ENCODE measurements around the gene ZNF524.

The ZNF524 gene

DNA sequence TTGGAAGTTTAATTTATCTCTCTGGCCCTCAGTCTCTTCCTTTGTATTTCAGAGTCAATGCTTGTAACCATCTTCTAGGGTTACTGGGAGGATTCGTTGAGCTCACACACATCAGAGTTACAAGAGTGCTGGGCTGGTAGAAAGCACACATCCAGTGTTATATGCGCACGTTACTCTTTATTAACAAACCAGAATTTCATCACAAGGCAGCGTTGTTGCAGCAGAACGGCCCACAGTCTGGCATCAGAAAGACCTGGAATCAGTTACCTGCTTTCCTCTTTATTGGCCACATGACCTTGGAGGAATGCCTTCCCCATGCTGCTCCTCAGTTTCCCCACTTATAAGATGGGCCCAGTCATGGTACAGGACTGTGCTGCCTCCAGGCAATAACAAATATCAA, 9.2 kb downstream of the ZNF524 start:
- no peak overlapping the region for H3K4me3 ChIP-seq
- peaks cover 24 to 69% (median 36%) of the 10 kb centered on the region in 10 experiments for H3K4me1 ChIP-seq
- H3K27me3 ChIP-seq: no peaks in the 10 kb centered on the region
- no peak overlapping the region; a peak in 1 of 22 replicates for H3K4me2 ChIP-seq
- peaks cover 29 to 74% (median 46%) of the 10 kb centered on the region in 11 experiments for H3K36me3 ChIP-seq
- peaks cover 13 to 73% (median 67%) of the 10 kb centered on the region in 11 experiments; a peak in 20 of 22 replicates for H4K20me1 ChIP-seq
- TF ChIP-seq Cebpa-rat (IDR thresholded peaks at IDR 0.05): no peak
- no peak overlapping the region for H3K27ac ChIP-seq
- peaks cover 0 to 6% (median 0%) of the 10 kb centered on the region in 11 experiments; a peak in 1 of 22 replicates for H3K9me3 ChIP-seq (replicated peaks in 1 of 11)
- no peak overlapping the region for H3K9ac ChIP-seq

DNA sequence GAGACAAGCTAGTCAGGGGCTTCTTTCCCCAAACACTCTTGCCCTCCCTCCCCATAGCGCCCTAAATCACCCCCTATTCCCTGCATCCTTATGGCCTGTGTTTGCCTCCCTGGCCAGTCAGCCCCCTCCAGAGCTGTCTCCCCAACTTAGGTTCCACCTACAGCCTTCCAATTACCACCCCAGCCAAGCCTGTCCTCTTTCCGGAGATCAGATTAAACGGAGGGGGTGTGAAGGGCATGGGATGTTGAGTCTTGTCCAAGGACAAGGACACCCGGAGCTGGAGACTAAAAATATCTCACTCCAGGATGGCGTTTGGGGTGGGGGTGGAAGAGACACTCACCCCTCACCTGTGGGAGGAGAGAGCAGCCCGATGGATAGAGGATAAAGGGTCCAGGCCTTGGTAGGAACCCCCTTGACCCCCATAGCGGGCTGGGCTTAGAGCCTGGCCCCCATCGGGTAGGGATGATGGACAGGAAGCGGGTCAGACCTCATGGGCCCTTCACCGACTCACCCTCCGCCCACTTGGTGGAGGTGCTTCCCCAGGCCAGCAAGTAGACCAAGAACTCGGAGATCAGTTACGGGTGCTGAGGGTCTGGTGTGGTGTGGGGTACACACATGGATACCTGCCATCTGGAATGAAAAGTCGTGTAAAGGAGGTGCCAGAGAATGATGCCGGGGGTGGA, 11.4 kb downstream of the ZNF524 start:
- Histone ChIP-seq H3K4me1 (peaks cover 15 to 66% (median 28%) of the 10 kb centered on the region in 10 experiments), H3K9ac (peak overlapping the region in 5 of 11 experiments; percentile 23 to 48 (median 28); a peak in 4 of 22 replicates), H3K27me3 (no peaks in the 10 kb centered on the region), H3K4me3 (no peak overlapping the region), H3K4me2 (peak overlapping the region in 5 of 11 experiments; percentile 38 to 86 (median 72); a peak in 10 of 22 replicates), H3K27ac (peak overlapping the region in 5 of 11 experiments; percentile 3 to 26 (median 13); a peak in 6 of 22 replicates), H4K20me1 (peaks cover 13 to 89% (median 79%) of the 10 kb centered on the region in 11 experiments; a peak in 20 of 22 replicates), H3K36me3 (peaks cover 48 to 93% (median 66%) of the 10 kb centered on the region in 11 experiments), H3K9me3 (replicated peaks in 1 of 11) (peaks cover 0 to 6% (median 0%) of the 10 kb centered on the region in 11 experiments; a peak in 1 of 22 replicates)
- TF ChIP-seq Cebpa-rat (IDR thresholded peaks at IDR 0.05): no peak

DNA sequence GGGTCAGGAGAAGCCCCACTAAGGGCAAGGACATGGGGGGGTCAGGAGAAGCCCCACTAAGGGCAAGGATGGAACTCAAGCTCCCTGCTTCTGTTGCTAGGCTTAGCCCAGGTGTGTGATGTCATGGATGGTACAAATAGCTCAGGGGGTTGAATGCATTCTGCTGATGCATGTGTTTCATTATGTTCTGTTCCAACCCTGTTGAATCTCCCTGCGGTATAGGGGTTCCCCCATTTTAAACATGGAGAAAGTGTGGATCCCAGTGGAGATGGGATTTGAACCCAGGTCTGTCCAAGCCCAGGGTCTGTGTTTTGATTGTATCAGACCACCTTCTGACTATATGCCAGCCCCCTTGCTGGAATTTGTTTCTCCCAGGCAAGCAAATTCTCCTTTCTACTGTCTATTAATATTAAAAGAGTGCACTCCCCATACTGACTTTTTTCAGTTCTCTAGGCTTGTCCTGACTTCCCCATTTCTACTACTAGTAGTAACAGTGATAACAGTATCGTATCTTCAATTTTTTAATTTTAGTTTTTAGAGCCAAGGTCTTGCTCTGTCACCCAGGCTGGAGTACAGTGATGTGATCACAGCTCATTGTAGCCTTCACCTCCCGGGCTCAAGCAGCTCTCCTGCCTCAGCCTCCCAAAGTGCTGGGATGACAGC, 12.0 kb downstream of the ZNF524 start:
- Histone ChIP-seq H3K4me1 (peaks cover 8 to 59% (median 21%) of the 10 kb centered on the region in 10 experiments), H4K20me1 (peaks cover 13 to 88% (median 75%) of the 10 kb centered on the region in 11 experiments; a peak in 20 of 22 replicates), H3K36me3 (peaks cover 52 to 93% (median 68%) of the 10 kb centered on the region in 11 experiments), H3K9me3 (replicated peaks in 1 of 11) (peaks cover 0 to 6% (median 0%) of the 10 kb centered on the region in 11 experiments; a peak in 1 of 22 replicates), H3K9ac (peak overlapping the region in 8 of 11 experiments; percentile 3 to 48 (median 27); a peak in 6 of 22 replicates), H3K27ac (peak overlapping the region in 5 of 11 experiments; percentile 3 to 26 (median 13); a peak in 7 of 22 replicates), H3K4me2 (peak overlapping the region in 5 of 11 experiments; percentile 38 to 86 (median 72); a peak in 10 of 22 replicates), H3K27me3 (no peaks in the 10 kb centered on the region), H3K4me3 (no peak overlapping the region)
- TF ChIP-seq Cebpa-rat (IDR thresholded peaks at IDR 0.05): no peak

DNA sequence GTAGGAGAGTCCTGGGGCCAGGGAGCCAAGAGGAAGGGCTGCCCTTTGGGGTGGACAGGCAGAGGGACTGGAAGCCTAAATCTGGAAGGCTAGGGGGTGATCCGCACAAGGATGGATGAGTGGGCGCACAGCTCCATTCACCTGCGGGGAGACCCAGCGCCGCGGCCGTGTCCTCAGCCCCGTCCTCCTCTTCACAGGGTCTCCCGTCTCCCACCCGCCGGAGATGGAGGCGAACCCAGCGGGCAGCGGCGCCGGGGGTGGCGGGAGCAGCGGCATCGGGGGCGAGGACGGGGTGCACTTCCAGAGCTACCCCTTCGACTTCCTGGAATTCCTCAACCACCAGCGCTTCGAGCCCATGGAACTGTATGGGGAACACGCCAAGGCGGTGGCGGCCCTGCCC, 13.3 kb downstream of the ZNF524 start:
- H3K27me3 ChIP-seq: no peaks in the 10 kb centered on the region
- no peak for TF ChIP-seq Cebpa-rat (IDR thresholded peaks at IDR 0.05)
- peaks cover 58 to 93% (median 74%) of the 10 kb centered on the region in 11 experiments for H3K36me3 ChIP-seq

DNA sequence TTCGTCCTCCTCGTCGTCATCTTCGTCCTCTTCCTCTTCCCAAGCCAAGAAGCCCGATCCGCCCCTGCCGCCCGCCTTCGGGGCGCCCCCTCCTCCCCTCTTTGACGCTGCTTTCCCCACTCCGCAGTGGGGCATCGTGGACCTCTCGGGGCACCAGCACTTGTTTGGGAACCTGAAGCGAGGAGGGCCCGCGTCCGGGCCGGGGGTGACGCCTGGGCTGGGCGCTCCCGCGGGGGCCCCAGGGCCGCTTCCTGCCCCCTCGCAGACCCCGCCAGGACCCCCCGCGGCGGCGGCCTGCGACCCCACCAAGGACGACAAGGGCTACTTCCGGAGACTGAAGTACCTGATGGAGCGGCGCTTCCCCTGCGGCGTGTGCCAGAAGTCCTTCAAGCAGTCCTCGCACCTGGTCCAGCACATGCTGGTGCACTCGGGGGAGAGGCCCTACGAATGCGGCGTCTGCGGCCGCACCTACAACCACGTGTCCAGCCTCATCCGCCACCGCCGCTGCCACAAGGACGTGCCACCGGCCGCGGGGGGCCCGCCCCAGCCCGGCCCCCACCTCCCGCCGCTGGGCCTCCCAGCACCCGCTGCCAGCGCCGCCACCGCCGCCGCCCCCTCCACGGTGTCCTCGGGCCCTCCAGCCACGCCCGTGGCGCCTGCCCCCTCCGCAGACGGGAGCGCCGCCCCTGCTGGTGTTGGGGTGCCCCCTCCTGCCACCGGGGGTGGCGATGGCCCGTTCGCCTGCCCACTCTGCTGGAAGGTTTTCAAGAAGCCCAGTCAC, 14.0 kb downstream of the ZNF524 start:
- H3K4me2 ChIP-seq: no peak overlapping the region

More for the DNA sequence above, 13.3 kb downstream of the ZNF524 start:
- Histone ChIP-seq H3K27ac (no peak overlapping the region), H3K9ac (no peak overlapping the region), H4K20me1 (peaks cover 13 to 77% (median 65%) of the 10 kb centered on the region in 11 experiments; a peak in 20 of 22 replicates), H3K4me3 (no peak overlapping the region), H3K9me3 (replicated peaks in 1 of 11) (peaks cover 0 to 6% (median 0%) of the 10 kb centered on the region in 11 experiments; a peak in 1 of 22 replicates), H3K4me1 (peaks cover 0 to 46% (median 10%) of the 10 kb centered on the region in 10 experiments; a peak in 12 of 20 replicates), H3K4me2 (no peak overlapping the region)

DNA sequence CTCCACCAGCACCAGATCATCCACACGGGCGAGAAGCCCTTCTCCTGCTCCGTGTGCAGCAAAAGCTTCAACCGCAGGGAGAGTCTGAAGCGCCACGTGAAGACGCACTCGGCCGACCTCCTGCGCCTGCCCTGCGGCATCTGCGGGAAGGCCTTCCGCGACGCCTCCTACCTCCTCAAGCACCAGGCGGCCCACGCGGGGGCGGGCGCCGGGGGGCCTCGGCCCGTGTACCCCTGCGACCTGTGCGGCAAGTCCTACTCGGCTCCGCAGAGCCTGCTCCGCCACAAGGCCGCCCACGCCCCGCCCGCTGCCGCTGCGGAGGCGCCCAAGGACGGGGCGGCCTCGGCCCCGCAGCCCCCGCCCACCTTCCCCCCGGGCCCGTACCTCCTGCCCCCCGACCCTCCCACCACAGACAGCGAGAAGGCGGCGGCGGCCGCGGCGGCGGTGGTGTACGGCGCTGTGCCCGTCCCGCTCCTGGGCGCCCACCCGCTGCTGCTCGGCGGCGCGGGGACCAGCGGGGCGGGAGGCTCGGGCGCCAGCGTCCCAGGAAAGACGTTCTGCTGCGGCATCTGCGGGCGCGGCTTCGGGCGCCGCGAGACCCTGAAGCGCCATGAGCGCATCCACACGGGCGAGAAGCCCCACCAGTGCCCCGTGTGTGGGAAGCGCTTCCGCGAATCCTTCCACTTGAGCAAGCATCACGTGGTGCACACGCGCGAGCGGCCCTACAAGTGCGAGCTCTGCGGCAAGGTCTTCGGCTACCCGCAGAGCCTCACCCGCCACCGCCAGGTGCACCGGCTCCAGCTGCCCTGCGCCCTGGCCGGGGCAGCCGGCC, 14.8 kb downstream of the ZNF524 start:
- peaks cover 0 to 1% (median 0%) of the 10 kb centered on the region in 11 experiments; a peak in 1 of 22 replicates for H3K9me3 ChIP-seq (replicated peaks in 1 of 11)
- TF ChIP-seq Cebpa-rat (IDR thresholded peaks at IDR 0.05): no peak
- no peak overlapping the region for H3K4me3 ChIP-seq
- H3K36me3 ChIP-seq: peaks cover 44 to 89% (median 61%) of the 10 kb centered on the region in 11 experiments
- H3K4me1 ChIP-seq: peaks cover 0 to 36% (median 12%) of the 10 kb centered on the region in 10 experiments; a peak in 15 of 20 replicates
- no peaks in the 10 kb centered on the region for H3K27me3 ChIP-seq
- H4K20me1 ChIP-seq: peaks cover 13 to 63% (median 50%) of the 10 kb centered on the region in 11 experiments; a peak in 20 of 22 replicates
- no peak overlapping the region for H3K27ac ChIP-seq
- no peak overlapping the region for H3K4me2 ChIP-seq
- no peak overlapping the region for H3K9ac ChIP-seq

More for the DNA sequence above, 14.0 kb downstream of the ZNF524 start:
- H3K9ac ChIP-seq: no peak overlapping the region
- H4K20me1 ChIP-seq: peaks cover 13 to 71% (median 58%) of the 10 kb centered on the region in 11 experiments; a peak in 20 of 22 replicates
- no peaks in the 10 kb centered on the region for H3K27me3 ChIP-seq
- H3K4me3 ChIP-seq: no peak overlapping the region
- H3K36me3 ChIP-seq: peaks cover 52 to 91% (median 69%) of the 10 kb centered on the region in 11 experiments
- H3K9me3 ChIP-seq (replicated peaks in 1 of 11): peaks cover 0 to 6% (median 0%) of the 10 kb centered on the region in 11 experiments; a peak in 1 of 22 replicates
- H3K4me1 ChIP-seq: peaks cover 0 to 39% (median 10%) of the 10 kb centered on the region in 10 experiments; a peak in 12 of 20 replicates
- H3K27ac ChIP-seq: no peak overlapping the region
- no peak for TF ChIP-seq Cebpa-rat (IDR thresholded peaks at IDR 0.05)

DNA sequence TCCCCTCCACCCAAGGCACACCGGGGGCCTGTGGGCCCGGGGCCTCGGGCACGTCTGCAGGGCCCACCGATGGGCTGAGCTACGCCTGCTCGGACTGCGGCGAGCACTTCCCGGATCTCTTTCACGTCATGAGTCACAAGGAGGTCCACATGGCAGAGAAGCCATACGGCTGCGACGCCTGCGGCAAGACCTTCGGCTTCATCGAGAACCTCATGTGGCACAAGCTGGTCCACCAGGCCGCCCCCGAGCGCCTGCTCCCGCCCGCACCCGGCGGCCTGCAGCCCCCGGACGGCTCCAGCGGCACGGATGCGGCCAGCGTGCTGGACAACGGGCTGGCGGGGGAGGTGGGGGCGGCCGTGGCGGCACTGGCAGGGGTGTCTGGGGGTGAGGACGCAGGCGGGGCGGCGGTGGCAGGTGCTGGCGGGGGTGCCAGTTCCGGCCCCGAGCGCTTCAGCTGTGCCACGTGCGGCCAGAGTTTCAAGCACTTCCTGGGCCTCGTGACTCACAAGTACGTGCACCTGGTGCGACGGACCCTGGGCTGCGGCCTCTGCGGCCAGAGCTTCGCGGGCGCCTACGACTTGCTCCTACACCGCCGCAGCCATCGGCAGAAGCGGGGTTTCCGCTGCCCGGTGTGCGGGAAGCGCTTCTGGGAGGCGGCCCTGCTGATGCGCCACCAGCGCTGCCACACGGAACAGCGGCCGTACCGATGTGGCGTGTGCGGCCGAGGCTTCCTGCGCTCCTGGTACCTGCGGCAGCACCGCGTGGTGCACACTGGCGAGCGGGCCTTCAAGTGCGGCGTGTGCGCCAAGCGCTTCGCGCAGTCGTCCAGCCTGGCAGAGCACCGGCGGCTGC, 15.7 kb downstream of the ZNF524 start:
- Histone ChIP-seq H3K4me3 (no peak overlapping the region), H3K4me2 (no peak overlapping the region), H3K4me1 (peaks cover 8 to 39% (median 20%) of the 10 kb centered on the region in 10 experiments), H3K9ac (no peak overlapping the region), H3K27ac (no peak overlapping the region), H3K9me3 (replicated peaks in 1 of 11) (no peaks in the 10 kb centered on the region), H3K36me3 (peaks cover 40 to 89% (median 58%) of the 10 kb centered on the region in 11 experiments), H4K20me1 (peaks cover 13 to 59% (median 44%) of the 10 kb centered on the region in 11 experiments; a peak in 20 of 22 replicates), H3K27me3 (no peaks in the 10 kb centered on the region)
- TF ChIP-seq Cebpa-rat (IDR thresholded peaks at IDR 0.05): no peak
